ES-I3 (cell line): Measurements from ENCODE around the gene SND1.
"Not testable (repeated sequence)": the region's sequence is repeated elsewhere in the genome, so short reads cannot be mapped to it uniquely, and the experiment has no call there.

ENCODE experiments used
- H3K36me3 ChIP-seq: 2 replicates; pipeline ENCODE4 v1.6.1; 2013; ENCODE audit warnings: mild to moderate bottlenecking, low read length, control low read depth, moderate library complexity; ENCODE audit not compliant: insufficient read depth
- H3K4me1 ChIP-seq: 2 replicates; pipeline ENCODE4 v1.6.1; 2013; ENCODE audit warnings: mild to moderate bottlenecking, control low read depth, low read length; ENCODE audit not compliant: insufficient read depth
- H3K9ac ChIP-seq: 2 replicates; pipeline ENCODE4 v1.6.1; 2013; ENCODE audit warnings: low read depth, mild to moderate bottlenecking, low read length, moderate library complexity
- H3K9me3 ChIP-seq: 2 replicates; pipeline ENCODE4 v1.6.1; 2013; ENCODE audit warnings: mild to moderate bottlenecking, low read length, moderate library complexity; ENCODE audit not compliant: control insufficient read depth, insufficient read depth

Gene SND1

GRCh38 chr7:127831318-127832219 lies 179.6 kb downstream of the SND1 start:
- Histone ChIP-seq H3K36me3 (no peaks in the 10 kb centered on the region), H3K9ac (no peak overlapping the region), H3K9me3 (peaks cover 3% of the 10 kb centered on the region; the same call in 1 of the 2 replicates), H3K4me1 (0 out of 2 replicates have a peak, but pooled peaks cover 3% of the 10 kb centered on the region)

- Histone ChIP-seq H3K4me1 (0 out of 2 replicates have a peak, but pooled peaks cover 3% of the 10 kb centered on the region), H3K9ac (no peak overlapping the region), H3K36me3 (no peaks in the 10 kb centered on the region), H3K9me3 (peaks cover 6% of the 10 kb centered on the region)
Observed at GRCh38 chr7:127832592-127832991, 180.6 kb downstream of the SND1 start.

- H3K36me3 ChIP-seq = no peaks in the 10 kb centered on the region
- peaks cover 6% of the 10 kb centered on the region for H3K9me3 ChIP-seq
- no peak overlapping the region for H3K9ac ChIP-seq
- 0 out of 2 replicates have a peak, but pooled peaks cover 3% of the 10 kb centered on the region for H3K4me1 ChIP-seq
Observed at GRCh38 chr7:127833641-127834040, 181.6 kb downstream of the SND1 start.

GRCh38 chr7:127835679-127836078 lies 183.7 kb downstream of the SND1 start:
- H3K4me1 ChIP-seq = no peaks in the 10 kb centered on the region
- no peaks in the 10 kb centered on the region for H3K36me3 ChIP-seq
- no peak overlapping the region for H3K9ac ChIP-seq
- peaks cover 6% of the 10 kb centered on the region for H3K9me3 ChIP-seq

GRCh38 chr7:127837816-127838410 lies 185.9 kb downstream of the SND1 start:
- H3K4me1 ChIP-seq, H3K9me3 ChIP-seq, H3K9ac ChIP-seq, H3K36me3 ChIP-seq: not testable (repeated sequence)

GRCh38 chr7:127838816-127839415 lies 186.9 kb downstream of the SND1 start:
- Histone ChIP-seq H3K9me3 (peaks cover 6% of the 10 kb centered on the region), H3K36me3 (no peaks in the 10 kb centered on the region), H3K9ac (no peak overlapping the region), H3K4me1 (no peaks in the 10 kb centered on the region)

GRCh38 chr7:127840226-127840951 lies 188.4 kb downstream of the SND1 start:
- no peaks in the 10 kb centered on the region for H3K36me3 ChIP-seq
- no peak overlapping the region for H3K9ac ChIP-seq
- no peaks in the 10 kb centered on the region for H3K4me1 ChIP-seq
- peaks cover 6% of the 10 kb centered on the region for H3K9me3 ChIP-seq

GRCh38 chr7:127844165-127844564 lies 192.2 kb downstream of the SND1 start:
- Histone ChIP-seq H3K36me3 (peaks cover 2% of the 10 kb centered on the region; the same call in 1 of the 2 replicates), H3K9ac (no peak overlapping the region), H3K9me3 (no peaks in the 10 kb centered on the region), H3K4me1 (peaks cover 8% of the 10 kb centered on the region)

- no peak overlapping the region for H3K9ac ChIP-seq
- H3K4me1 ChIP-seq = peaks cover 8% of the 10 kb centered on the region
- peaks cover 3% of the 10 kb centered on the region; the same call in 1 of the 2 replicates for H3K36me3 ChIP-seq
- no peaks in the 10 kb centered on the region for H3K9me3 ChIP-seq
Observed at GRCh38 chr7:127844707-127845331, 192.8 kb downstream of the SND1 start.

- Histone ChIP-seq H3K4me1 (peaks cover 8% of the 10 kb centered on the region), H3K36me3 (peaks cover 3% of the 10 kb centered on the region; the same call in 1 of the 2 replicates), H3K9ac (no peak overlapping the region), H3K9me3 (no peaks in the 10 kb centered on the region)
Observed at GRCh38 chr7:127845522-127846214, 193.7 kb downstream of the SND1 start.

- Histone ChIP-seq H3K36me3 (peaks cover 3% of the 10 kb centered on the region; the same call in 1 of the 2 replicates), H3K9me3 (no peaks in the 10 kb centered on the region), H3K9ac (no peak overlapping the region), H3K4me1 (peaks cover 8% of the 10 kb centered on the region)
Observed at GRCh38 chr7:127847641-127848040, 195.6 kb downstream of the SND1 start.

- no peaks in the 10 kb centered on the region for H3K9me3 ChIP-seq
- H3K9ac ChIP-seq = no peak overlapping the region
- H3K4me1 ChIP-seq = peaks cover 8% of the 10 kb centered on the region
- peaks cover 3% of the 10 kb centered on the region; the same call in 1 of the 2 replicates for H3K36me3 ChIP-seq
Observed at GRCh38 chr7:127848241-127848640, 196.2 kb downstream of the SND1 start.

GRCh38 chr7:127850195-127850594 lies 198.2 kb downstream of the SND1 start:
- H3K36me3 ChIP-seq = peaks cover 3% of the 10 kb centered on the region; the same call in 1 of the 2 replicates
- no peaks in the 10 kb centered on the region for H3K9me3 ChIP-seq
- no peak overlapping the region for H3K9ac ChIP-seq
- H3K4me1 ChIP-seq = peaks cover 8% of the 10 kb centered on the region
